Vagina (tissue), 2 donors: Measurements from ENCODE around the gene PITX3.

ENCODE experiments used
- CTCF ChIP-seq, 3 experiments: fragments of 450-650 bp in 2 of 3; fragments of 200-600 bp in 1 of 3; sonication (generic) in 1 of 3; IDR thresholded peaks; one replicate each; pipeline ENCODE4 v1.5.1; 2017 to 2019; ENCODE audit warnings: antibody characterized with exemption in 3 of 3, mild to moderate bottlenecking in 2 of 3, moderate library complexity in 2 of 3
- POLR2A ChIP-seq, 2 donors: fragments of 450-650 bp; IDR thresholded peaks; one replicate each; pipeline ENCODE4 v1.6.1; 2017; ENCODE audit warnings: antibody characterized with exemption in 2 of 2, mild to moderate bottlenecking in 2 of 2, moderate library complexity in 2 of 2
- POLR2AphosphoS5 ChIP-seq, 2 donors: sonication (generic); formaldehyde crosslinking; IDR thresholded peaks; one replicate each; pipeline ENCODE4 v1.9.0; 2017; ENCODE audit warnings: antibody characterized with exemption in 2 of 2, mild to moderate bottlenecking in 2 of 2, low read depth in 1 of 2; ENCODE audit not compliant: insufficient read depth in 1 of 2

- TF ChIP-seq CTCF (IDR thresholded peaks at IDR 0.05) (no peak), POLR2A (IDR thresholded peaks at IDR 0.05) (no peak), POLR2AphosphoS5 (IDR thresholded peaks at IDR 0.05; ENCODE audit: insufficient read depth in 1 of 2, low read depth in 1 of 2) (no peak)
Observed at GRCh38 chr10:102246261-102246660, 4.9 kb upstream of the PITX3 start.
